Measurements from ENCODE around the gene UVRAG.

Gene UVRAG

GRCh38 chr11:75809991-75810390 is 5.0 kb upstream of the UVRAG start:
- no peak for DNase-seq (ENCODE audit: low spot score)

GRCh38 chr11:75810637-75811390 is 4.2 kb upstream of the UVRAG start:
- no peak for DNase-seq (ENCODE audit: low spot score)

- DNase-seq (ENCODE audit: low spot score) = no peak
These were observed 3.5 kb upstream of the UVRAG start for GRCh38 chr11:75811485-75811884.

- no peak for DNase-seq (ENCODE audit: low spot score)
These were observed 2.4 kb upstream of the UVRAG start for GRCh38 chr11:75812542-75813040.

- no peak for DNase-seq (ENCODE audit: low spot score)
These were observed 1.9 kb upstream of the UVRAG start for GRCh38 chr11:75813124-75813523.

GRCh38 chr11:75813622-75814039 is 1.4 kb upstream of the UVRAG start:
- no peak for DNase-seq (ENCODE audit: low spot score)

- no peak for DNase-seq (ENCODE audit: low spot score)
These were observed 690 bp upstream of the UVRAG start for GRCh38 chr11:75814363-75814676.

GRCh38 chr11:75815345-75816168 is 547 bp downstream of the UVRAG start:
- peak; percentile 41 for DNase-seq (ENCODE audit: low spot score)

- no peak for DNase-seq (ENCODE audit: low spot score)
These were observed 1.7 kb downstream of the UVRAG start for GRCh38 chr11:75816561-75817239.

GRCh38 chr11:75820645-75821044 is 5.6 kb downstream of the UVRAG start:
- DNase-seq (ENCODE audit: low spot score) = no peak

GRCh38 chr11:75821202-75821601 is 6.2 kb downstream of the UVRAG start:
- DNase-seq (ENCODE audit: low spot score) = no peak

GRCh38 chr11:75822541-75822940 is 7.5 kb downstream of the UVRAG start:
- DNase-seq (ENCODE audit: low spot score) = no peak

- DNase-seq (ENCODE audit: low spot score) = no peak
These were observed 8.4 kb downstream of the UVRAG start for GRCh38 chr11:75823415-75823814.

- no peak for DNase-seq (ENCODE audit: low spot score)
These were observed 8.9 kb downstream of the UVRAG start for GRCh38 chr11:75823946-75824345.

- DNase-seq (ENCODE audit: low spot score) = peak; percentile 41
These were observed 11.6 kb downstream of the UVRAG start for GRCh38 chr11:75826461-75827230.

- DNase-seq (ENCODE audit: low spot score) = no peak
These were observed 12.6 kb downstream of the UVRAG start for GRCh38 chr11:75827562-75827961.

GRCh38 chr11:75831915-75832502 is 17.0 kb downstream of the UVRAG start:
- no peak for DNase-seq (ENCODE audit: low spot score)

GRCh38 chr11:75834728-75835127 is 19.7 kb downstream of the UVRAG start:
- no peak for DNase-seq (ENCODE audit: low spot score)

GRCh38 chr11:75836417-75836816 is 21.4 kb downstream of the UVRAG start:
- no peak for DNase-seq (ENCODE audit: low spot score)

GRCh38 chr11:75839851-75840250 is 24.8 kb downstream of the UVRAG start:
- DNase-seq (ENCODE audit: low spot score) = peak; percentile 12

- no peak for DNase-seq (ENCODE audit: low spot score)
These were observed 25.5 kb downstream of the UVRAG start for GRCh38 chr11:75840522-75840921.

GRCh38 chr11:75841739-75842138 is 26.7 kb downstream of the UVRAG start:
- DNase-seq (ENCODE audit: low spot score) = no peak

All from AG08395 (cell line).